C1 segment of cervical spinal cord (tissue), 14 donors: Measurements from ENCODE around the gene BPI.
"Not testable (repeated sequence)": the region's sequence is repeated elsewhere in the genome, so short reads cannot be mapped to it uniquely, and the experiment has no call there.

Experiments
- DNase-seq, 14 donors: peaks; one replicate each; lab custom pipeline; 2025; lab: John Stamatoyannopoulos, UW

Gene BPI

GRCh38 chr20:38302786-38303185 is 1.2 kb upstream of the BPI start:
- DNase-seq: no peak

DNA sequence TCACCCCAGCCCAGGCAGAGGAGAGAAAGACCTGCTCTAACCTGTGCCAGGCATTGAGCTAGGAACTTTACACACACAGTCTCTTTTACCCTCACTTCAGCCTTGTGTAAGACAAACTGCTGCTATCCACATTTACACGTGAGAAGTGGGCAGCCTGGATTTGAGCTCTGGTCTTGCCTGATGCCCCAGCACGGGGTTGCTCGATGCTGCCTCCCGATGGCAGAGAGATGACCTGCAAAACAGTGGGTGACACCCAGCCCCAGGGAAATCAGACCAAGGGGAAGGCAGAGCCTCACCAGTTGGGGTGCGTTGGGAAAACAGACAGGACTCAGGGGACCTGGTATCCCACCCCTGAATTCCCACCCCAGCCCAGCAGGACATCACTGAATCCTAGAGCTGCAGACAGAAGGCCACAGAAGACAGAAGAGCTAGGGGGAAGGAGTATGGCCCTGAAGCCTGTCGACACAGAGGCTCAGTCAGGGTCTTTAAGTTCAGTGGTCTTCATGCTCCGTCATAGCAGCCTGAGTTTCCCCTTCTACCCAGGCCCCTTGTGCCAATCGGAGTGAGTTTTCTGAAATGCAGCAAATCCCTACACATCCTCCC is 990 bp downstream of the BPI start:
- DNase-seq: peak in 3 of 14 donors; percentile 13 to 23 (median 13)

DNA sequence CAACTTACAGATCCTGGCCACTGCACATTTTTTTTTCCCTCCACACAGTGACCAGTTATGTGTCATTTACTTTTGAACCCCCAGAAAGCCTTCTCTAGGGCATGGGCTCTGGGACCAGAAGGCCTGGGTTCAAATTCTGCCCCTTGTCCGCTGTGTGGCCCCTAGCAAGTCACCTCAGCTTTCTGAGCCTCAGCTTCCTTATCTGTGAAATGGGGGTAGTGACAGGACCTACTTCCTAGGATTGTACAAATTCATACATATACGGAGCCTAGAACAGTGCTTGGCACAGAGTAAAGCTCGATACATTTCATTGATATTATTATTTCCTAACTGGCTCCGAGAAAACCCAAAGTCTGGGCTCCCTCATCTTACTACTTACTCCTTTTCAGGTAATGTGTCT is 1.6 kb downstream of the BPI start:
- DNase-seq: no peak

DNA sequence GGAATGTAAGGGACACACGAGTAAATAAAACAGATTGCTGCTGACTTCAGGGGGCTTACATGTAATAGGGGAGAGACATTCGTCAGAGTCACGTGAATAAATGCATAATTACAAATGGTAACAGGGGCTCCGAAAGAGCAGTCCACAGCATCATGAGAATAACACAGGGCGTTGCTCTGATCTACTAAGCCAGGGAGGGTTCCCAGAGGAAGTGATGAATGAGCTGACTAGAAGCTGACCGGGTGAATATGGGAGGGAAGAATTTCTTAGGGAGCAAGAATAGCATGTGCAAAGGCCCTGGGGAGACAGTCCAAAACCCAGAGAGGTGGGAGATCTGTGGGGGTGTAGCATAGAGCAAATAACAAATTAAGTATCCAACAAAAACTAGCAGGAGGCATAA is 2.4 kb downstream of the BPI start:
- no peak for DNase-seq

GRCh38 chr20:38307371-38308046 is 3.6 kb downstream of the BPI start:
- no peak for DNase-seq

DNA sequence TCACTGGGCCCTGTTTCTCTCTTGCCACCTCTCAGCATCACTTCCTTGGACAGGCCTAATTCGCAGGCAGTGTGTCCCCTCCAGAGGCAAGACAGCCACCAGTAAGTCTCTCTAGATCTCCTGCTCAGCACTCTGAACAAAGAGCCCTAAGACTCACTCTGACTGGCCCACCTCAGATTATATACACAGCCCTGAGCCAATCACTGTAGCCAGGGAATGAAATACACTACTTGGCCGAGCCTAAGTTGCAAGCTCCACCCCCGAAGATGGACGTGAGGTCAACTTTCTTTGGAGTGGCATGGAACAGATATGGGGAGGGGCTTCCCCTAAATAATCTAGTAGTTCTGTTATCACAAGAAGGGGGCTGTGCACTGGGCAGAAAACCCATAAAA is 4.1 kb downstream of the BPI start:
- DNase-seq: no peak

DNA sequence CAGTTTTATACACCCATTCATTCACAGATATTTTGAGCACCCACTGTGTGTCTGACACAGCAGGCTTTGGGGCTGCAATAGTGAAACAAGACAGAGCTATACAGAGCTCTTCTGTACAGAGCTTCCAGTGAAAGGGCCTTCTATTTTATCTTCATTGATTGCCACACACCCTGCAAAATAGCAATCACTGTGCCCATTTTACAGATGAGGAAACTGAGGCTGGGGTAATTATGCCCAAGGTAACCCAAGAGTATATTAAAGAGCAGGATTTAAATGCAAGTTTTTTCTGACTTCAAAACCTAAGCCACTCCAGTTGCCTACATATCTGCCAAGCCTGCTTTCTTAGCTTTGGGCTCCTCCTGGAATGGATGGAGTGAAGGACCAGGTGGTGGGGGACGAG is 4.5 kb downstream of the BPI start:
- DNase-seq: no peak

DNA sequence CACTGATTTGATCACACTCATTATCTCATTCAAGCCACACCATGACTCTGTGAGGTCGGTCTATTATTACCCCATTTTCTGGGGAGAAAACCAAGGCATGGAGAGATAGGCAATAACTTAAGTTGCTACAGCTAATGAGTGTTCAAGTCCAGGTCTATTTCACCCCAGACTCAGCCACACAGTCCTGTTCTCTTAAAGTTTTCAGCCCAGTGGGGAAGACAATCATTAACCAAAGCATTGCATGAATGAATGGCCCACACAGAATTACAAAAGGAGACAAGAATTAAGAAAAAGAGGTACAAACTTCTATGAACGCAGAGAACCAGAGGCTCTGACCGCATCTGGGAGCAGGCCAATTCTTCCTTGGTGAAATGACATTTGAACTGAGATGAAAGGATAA is 7.1 kb downstream of the BPI start:
- no peak for DNase-seq

- no peak for DNase-seq
These were observed 7.5 kb downstream of the BPI start for GRCh38 chr20:38311491-38311890.

GRCh38 chr20:38313676-38314075 is 9.7 kb downstream of the BPI start:
- DNase-seq: no peak

DNA sequence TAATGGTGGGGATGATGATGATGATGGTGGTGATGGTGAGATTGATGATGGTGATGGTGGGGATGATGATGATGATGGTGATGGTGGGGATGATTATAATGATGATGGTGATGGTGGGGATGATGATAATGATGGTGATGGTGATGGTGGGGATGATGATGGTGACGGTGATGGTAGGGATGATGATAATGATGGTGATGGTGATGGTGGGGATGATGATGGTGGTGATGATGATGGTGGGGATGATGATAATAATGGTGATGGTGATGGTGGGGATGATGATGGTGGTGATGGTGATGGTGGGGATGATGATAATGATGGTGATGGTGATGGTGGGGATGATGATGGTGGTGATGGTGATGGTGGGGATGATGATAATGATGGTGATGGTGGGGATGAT is 10.4 kb downstream of the BPI start:
- DNase-seq: not testable (repeated sequence)

- peak in 1 of 14 donors; percentile 11 for DNase-seq
These were observed 11.5 kb downstream of the BPI start for GRCh38 chr20:38315290-38315966.

- no peak for DNase-seq
These were observed 12.4 kb downstream of the BPI start for GRCh38 chr20:38316341-38316740.

DNA sequence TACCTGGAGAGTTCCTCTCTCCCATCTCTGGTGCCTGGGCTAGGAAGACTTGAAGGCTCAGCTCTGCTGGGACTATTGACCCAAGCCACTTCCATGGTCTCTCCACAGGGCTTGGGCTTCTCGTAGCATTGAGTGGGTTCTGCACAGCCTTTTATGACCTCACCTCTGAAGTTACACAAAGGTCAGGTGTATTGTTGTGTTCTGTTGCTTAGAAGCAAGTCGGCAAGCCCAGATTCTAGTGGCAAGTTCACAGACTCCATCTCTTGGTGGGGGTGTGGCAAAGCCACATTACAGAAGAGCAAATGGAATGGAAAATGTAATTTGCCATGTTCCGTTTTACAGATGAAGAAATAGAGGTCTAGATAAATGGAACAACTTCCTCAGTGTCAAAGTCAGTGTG is 13.5 kb downstream of the BPI start:
- no peak for DNase-seq

GRCh38 chr20:38320221-38320620 is 16.3 kb downstream of the BPI start:
- no peak for DNase-seq

GRCh38 chr20:38321959-38322598 is 18.1 kb downstream of the BPI start:
- DNase-seq: peak in 10 of 14 donors; percentile 4 to 43 (median 20)

GRCh38 chr20:38324159-38324558 is 20.2 kb downstream of the BPI start:
- no peak for DNase-seq

DNA sequence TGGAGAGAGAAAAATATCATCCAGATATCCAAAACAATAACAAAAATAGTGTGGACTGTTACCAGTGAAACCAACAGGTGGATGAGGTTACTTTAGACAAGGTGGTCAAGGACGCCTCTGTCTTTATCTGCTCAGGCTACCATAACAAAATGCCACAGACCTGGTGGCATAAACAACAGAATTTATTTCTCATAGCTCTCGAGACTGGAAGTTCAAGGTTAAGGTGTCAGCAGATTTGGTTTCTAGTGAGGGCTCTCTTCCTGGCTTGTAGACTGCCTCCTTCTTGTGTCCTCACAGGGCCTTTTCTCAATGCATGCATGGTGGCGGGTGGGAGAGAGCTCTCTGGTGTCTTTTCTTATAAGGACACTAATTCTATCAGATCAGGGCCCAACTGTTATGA is 21.2 kb downstream of the BPI start:
- no peak for DNase-seq

- DNase-seq: no peak
These were observed 21.9 kb downstream of the BPI start for GRCh38 chr20:38325905-38326304.

GRCh38 chr20:38326309-38326708 is 22.4 kb downstream of the BPI start:
- no peak for DNase-seq

- no peak for DNase-seq
These were observed 26.7 kb downstream of the BPI start for GRCh38 chr20:38330638-38331037.

- DNase-seq: no peak
These were observed 27.3 kb downstream of the BPI start for GRCh38 chr20:38331245-38331644.

DNA sequence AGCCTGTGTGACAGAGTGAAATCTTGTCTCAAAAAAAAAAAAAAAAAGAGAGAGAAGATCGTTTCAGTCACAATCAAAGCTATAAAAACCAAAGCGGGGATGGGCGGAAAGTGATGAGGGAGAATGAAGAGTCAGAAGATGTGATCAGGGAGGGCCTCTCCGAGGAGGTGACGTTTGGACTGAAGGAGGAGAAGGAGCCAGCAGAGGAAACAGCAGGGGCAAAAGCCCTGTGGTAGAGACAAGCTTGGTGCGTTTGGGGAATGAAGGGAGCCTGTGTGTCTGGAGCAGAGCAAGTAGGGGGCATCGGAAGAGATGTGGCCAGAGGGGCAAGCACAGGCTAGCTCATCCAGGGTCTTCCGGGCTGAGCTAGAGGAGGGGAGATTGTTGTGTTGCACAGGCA is 27.9 kb downstream of the BPI start:
- no peak for DNase-seq
